Right lobe of liver (tissue), 4 donors: ENCODE data around the gene MAST4.

Source experiments
- POLR2A ChIP-seq: fragments of 450-650 bp; IDR thresholded peaks from one replicate; pipeline ENCODE4 v1.6.1; 2017; ENCODE audit warnings: antibody characterized with exemption, mild to moderate bottlenecking
- TF ChIP-seq, protein P1 (sequence below), 4 donors: fragments of 200-600 bp in 3 of 4; fragments of 450-650 bp in 1 of 4; IDR thresholded peaks; one replicate each; pipeline versions ENCODE4 v1.5.1 to v1.8.0; 2016 to 2022; ENCODE audit warnings: antibody characterized with exemption in 4 of 4, mild to moderate bottlenecking in 2 of 4
- donor health status: DM: no; HTN: no; CAD: no.
- donor health status: DM: no; HTN: no; CAD: no.
- donor health status: DM: no; HTN: yes; CAD: no.

DNA sequence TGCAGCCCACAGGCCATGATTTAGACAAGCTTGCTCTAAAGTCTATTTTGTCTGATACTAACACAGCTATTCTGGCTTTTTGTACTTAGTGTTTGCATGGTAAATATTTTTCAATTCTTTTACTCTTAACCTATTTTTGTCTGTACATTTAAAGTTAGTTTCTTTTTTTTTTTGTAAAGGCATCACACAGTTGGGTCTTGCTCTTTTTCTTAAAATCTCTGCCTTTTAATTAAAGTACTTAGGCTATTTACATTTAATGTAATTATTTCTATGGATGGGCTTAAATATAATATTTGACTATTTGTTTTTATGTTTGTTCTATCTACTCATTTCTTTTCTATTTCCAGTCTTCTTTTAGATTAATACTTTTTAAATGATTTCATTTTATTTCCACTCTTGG, 49.7 kb upstream of the MAST4 start:
- TF ChIP-seq, protein P1, sequence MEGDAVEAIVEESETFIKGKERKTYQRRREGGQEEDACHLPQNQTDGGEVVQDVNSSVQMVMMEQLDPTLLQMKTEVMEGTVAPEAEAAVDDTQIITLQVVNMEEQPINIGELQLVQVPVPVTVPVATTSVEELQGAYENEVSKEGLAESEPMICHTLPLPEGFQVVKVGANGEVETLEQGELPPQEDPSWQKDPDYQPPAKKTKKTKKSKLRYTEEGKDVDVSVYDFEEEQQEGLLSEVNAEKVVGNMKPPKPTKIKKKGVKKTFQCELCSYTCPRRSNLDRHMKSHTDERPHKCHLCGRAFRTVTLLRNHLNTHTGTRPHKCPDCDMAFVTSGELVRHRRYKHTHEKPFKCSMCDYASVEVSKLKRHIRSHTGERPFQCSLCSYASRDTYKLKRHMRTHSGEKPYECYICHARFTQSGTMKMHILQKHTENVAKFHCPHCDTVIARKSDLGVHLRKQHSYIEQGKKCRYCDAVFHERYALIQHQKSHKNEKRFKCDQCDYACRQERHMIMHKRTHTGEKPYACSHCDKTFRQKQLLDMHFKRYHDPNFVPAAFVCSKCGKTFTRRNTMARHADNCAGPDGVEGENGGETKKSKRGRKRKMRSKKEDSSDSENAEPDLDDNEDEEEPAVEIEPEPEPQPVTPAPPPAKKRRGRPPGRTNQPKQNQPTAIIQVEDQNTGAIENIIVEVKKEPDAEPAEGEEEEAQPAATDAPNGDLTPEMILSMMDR (IDR thresholded peaks at IDR 0.05), result no peak
- no peak for TF ChIP-seq POLR2A
